Measurements from ENCODE around the gene RHOF.

The RHOF gene

DNA sequence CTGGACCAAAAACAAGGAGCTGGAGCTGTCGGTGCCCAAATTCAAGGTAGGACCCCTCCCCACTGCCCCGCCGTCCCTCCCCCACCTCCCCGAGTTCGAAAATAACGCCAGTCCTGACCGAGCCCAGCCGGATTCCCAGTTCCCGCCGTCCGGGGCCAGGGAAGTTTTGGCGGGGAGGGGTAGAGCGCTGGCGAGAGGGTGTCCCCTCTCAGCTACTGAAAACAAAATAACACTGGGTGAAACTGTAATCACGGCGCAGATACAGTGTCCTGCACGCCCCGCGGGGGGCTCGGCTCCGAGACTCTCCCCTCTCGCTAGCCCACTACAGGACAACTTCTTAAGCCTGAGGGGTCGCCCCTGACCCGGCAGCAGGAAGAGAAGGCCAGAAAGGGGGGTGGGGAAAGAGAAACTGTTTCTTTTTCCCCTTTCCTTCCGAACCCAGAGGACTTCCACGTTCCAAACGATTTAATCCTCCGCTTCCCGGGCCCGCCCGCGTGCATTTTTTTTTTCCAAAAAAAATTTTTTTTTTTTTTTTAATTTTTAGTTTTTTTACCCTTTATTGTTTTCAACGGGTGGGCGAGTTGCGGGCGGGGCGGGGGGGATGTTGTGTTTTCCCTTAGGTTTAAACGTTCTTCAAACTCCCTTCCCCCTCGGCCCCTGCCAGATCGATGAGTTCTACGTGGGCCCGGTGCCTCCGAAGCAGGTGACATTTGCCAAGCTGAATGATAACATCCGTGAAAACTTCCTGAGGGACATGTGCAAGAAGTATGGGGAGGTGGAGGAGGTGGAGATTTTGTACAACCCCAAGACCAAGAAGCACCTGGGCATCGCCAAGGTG lies 11.9 kb upstream of the RHOF start:
- DNase-seq (ENCODE audit: low read depth, low spot score), result peak; percentile 53

DNA sequence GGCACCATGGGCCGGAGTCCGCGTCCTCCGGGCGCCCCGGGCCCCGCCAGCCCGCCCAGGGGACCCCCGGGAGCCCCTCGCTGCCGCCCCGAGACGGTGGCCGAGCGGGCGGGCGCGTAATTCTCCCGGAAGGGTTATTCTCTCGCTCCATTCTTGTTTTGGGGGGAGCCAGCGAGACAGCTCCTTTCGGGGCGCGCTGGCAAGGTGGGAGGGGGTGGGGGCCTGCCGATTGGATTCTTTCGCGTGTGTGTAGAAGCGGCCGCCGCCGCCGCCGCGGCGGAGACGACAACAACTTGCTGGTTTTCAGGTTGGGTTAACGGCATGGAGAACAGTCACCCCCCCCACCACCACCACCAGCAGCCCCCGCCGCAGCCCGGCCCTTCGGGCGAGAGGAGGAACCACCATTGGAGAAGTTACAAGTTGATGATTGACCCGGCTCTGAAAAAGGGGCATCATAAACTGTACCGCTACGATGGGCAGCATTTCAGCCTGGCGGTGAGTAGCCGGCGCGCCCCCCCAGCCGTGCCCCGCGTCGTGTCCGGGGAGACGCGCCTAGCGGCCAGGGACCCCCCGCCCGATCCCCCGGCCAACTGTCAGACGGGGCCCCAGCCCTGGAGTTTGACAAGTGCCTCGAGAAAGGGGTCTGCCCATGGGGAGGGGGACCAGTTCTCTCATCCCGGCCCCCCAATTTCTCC lies 11.1 kb upstream of the RHOF start:
- DNase-seq (ENCODE audit: low read depth, low spot score), result no peak

DNA sequence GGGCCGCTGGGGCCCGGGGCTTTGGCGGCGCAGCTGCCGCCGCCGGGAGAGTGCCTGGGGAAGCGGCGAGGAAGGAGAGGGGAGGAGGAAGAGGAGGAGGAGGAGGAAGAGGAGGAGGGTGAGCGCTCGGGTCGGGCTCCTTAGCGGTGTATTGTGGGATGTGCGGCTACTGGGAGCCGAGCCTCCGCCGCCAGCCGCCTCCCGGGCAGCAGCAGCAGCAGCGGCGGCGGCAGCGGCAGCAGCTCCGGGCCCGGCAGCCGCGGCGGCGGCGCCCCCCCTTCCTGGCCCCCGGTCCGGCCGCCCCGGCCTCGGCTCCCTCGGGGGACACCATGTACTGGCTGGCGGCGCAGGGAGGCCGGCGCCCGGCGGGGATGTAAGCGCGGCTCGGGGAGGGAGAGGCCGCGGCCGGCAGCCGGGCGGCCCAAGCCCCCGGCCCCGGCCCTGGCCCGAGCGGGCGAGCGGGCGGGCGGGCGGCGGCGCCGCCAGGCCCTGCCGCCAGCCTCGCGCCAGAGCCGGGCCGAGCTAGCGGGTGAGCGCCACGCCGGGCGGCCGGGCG lies 10.5 kb upstream of the RHOF start, which contains the start of gene SETD1B:
SETD1B (plus strand) TSS at position 149 of the 556 bp plus-strand sequence. CDS start 729 bp downstream, outside the sequence.
- DNase-seq (ENCODE audit: low read depth, low spot score), result peak; percentile 69

DNA sequence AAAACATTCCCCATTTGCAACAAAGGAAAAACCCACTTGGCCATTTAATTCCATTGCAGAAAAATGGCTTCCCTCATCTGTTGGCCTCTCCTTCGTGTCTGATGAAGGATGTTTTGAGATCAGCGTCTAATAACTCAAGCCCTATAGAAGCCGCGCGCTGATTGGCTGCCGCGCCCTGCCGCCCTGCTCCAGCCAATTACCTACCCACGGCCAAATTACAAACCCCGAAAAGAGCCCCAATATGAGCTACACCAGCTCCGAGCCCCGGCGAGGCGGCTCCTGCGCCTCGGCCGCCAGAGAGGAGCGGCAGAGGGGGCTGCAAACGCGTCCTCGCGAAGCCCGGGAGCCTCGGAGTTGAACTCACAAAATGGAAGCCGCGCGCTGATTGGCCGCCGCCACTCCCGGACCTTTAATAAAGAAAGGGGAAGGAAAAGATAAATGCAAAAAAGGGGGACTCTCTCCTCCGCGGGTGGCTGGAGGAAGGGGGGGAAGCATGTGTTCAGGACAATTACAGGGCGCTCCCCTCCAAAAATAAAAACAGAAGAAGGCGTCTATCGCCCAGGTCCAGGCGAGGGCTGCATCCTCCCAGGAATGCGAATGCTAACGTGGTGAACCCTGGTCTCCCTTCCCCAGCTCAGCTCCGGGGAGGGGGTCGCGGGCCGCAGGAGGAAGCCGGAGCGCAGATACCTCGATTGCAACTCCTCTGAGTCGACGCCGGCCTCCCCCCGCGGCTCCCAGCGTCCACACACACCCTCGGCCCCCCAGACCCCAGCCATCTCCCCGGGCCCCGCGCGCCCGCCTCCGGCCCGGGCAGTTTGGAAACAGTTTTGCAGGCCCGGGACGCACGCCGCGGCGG lies 9.6 kb upstream of the RHOF start:
- peak; percentile 98 for DNase-seq (ENCODE audit: low read depth, low spot score)

DNA sequence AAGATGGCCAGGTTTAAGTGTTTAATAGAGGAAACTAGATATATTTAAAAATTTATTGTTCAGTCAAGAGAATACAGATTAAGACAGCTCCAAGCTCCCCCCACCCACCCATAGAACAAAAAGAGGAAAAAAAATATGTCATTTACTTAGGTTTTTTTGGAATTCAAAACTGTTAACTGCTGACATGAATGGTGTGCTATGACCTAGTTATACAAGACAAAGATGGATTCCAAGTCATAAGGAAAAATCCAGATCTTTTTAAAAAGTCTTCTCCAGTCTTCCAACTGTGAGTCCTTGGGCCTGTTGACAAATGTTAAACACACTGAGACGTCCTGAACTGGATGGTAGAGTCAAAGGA lies 9.0 kb upstream of the RHOF start:
- DNase-seq (ENCODE audit: low read depth, low spot score), result no peak

DNA sequence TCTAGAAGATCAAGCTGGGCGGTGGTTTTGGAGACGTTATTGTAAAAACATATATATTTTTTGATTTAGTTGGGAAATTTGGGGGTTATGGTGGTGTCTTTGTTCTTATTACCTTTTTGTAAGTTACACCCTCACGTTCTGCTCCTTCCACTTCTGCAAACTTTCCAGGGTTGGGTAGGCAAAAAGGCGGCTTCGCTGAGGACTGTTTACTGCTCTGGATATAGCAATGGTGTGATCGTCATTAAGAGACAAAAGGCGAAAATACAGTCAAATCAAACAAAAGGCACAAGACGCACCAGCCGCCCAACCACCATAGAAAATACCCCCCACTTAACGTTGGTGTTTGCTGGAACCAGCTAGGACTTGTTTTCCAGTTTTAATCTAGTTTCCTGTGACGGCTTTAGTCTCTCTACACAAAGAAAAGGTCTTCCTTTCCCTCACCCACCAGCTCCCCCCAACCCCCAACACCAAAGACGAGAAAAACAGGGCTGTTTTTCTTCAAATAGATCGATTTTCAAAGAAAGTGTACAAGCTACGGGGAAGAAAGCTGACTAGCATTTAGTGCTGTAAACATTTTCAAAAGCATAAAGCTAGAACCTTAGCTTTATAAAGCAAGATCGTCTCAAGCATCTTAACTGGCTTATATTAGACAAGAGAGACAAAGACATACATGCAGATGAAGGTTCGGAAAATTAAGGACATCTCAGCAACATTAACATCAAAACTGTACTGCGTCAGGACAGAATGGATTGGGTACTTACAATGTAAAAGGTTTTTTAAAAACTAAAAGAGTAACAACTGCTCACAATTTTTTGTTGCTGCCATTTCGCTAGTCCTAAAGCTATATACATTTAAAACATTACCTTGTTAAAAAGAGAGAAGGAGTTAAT lies 8.4 kb upstream of the RHOF start:
- peak; percentile 74 for DNase-seq (ENCODE audit: low read depth, low spot score)

DNA sequence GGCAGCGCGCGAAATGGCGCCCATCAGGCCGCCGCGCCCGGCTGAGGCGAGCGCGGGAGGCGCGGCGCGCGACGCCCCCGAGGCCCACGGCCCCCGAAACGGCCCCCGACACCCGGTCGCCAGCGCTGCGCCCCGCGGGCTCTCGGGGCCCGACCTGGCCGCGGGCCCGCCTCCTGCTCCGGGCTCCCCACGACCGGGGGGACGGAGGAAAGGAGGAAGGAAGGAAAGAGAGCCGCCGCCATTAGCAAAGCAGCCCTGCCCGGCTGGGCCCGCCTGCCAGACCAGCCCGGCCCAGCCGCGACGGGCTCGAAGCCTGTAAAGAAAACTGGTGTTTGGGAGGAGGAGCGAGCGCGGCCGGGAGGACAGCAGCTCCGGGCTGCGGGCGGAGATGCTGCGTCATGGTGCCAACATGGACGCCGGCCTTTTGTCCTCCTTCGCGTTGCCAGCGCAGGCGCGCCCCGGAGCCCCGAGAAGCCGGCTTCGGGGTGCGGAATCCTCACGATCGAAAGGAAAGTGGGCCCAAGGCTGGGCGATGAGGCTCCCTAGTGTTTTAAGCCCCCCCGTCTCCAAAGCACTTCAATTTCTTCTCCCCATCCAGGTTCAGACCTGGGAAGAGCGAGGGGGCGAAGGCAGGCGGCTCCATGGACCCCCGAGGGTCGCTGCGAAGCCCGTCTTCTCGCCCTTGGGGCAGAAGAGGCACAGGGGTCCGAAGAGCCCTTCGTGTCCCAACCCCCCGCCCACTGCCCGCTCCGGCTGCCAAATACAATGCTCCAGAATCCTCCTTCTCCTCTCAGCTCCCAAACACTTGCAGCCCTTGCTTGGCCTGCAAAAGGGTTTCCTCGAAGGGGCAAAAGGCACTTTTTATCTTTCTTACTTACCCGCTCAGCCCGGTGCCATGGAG lies 7.5 kb upstream of the RHOF start:
- DNase-seq (ENCODE audit: low read depth, low spot score), result peak; percentile 83

DNA sequence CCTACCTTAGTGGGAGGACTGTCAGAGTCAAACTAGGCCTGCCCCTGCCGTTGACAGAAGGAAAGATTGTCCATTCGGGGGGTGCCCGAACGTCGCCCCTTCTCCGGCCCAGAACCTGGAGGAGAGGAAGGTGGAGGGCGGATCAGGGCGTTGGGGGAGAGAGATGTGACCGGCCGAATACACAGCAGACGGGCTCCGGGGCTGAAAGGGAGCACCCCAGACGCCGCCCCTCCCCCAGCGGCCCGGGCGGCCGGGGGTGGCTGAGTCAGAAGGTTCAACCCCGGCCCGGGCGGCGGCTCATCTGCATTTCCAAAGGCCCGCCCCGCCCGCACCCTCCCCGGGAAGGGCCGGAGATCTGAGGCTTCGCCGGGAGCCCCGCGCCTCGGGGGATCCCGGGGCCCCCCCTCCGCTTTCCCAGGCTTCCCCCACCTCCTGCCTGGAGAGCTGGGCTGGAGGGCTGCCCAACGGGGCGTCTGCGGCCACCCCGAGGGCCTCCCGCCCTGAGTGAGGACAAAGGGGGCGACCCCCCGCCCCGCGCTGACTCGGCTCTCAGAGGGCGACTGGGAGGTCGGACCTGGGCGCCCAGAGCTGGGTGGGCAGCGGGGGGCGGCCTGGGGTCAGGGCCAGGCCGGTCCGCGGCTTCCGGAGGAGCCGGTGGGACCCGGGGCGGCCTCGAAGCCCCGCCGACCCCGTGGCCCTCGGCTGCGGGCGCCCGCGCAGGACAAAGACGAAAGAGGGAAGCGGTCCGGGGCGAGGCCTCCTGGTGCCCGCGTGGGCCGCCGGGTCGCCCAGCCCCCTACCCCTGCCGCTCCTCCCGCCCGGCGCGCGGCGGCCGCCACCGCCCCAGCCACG lies 6.6 kb upstream of the RHOF start:
- DNase-seq (ENCODE audit: low read depth, low spot score), result peak; percentile 94

DNA sequence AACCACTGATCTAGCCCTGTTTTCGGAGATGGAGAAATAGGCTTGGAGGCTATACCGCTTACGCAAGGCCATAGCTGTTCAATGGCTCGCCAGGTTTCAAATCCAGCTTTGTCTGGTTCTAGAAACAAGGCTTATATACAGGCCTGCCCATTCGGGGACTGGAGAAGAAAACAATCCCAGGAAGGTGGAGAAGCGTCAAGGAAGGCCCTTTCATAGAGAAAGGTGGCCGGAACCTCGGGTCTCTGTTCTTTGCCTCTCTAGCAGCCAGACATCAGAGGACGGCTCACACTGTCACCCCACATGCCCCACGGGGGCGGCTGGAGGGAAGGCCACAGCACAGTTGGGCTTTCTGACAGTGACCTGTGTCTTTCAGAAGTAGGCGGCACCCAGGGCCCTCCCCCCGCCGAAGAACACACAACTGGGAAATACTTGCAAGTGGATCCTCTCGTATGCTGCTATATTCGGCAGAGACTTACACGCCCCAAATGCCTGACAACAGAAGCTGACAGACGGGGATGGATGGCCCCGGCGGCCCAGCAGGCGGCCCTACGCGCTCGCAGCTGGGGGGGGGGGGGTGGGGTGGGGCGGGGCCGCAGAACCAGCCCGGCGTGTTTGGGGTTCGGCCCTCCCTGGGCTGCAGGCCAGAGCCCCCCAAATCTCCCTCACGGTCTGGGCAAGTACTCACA lies 5.8 kb upstream of the RHOF start:
- peak; percentile 87 for DNase-seq (ENCODE audit: low read depth, low spot score)

DNA sequence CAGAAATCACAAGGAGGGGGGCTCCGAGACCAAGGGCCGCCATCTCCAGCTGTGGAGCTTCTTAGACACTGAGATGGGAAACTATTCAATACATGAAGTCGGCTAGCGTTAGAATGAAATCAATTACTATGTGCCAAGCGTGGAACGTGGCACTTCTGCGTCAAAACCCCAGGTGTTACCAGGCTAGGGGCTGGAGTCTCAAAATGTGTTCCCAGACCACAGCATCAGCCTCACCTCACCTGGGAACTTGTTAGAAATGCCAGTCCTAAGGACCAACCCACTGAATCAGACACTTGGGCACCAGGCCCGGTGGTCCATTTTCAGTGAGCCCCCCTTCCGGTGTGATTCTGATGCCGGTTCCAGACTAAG lies 5.3 kb upstream of the RHOF start:
- peak; percentile 63 for DNase-seq (ENCODE audit: low read depth, low spot score)

DNA sequence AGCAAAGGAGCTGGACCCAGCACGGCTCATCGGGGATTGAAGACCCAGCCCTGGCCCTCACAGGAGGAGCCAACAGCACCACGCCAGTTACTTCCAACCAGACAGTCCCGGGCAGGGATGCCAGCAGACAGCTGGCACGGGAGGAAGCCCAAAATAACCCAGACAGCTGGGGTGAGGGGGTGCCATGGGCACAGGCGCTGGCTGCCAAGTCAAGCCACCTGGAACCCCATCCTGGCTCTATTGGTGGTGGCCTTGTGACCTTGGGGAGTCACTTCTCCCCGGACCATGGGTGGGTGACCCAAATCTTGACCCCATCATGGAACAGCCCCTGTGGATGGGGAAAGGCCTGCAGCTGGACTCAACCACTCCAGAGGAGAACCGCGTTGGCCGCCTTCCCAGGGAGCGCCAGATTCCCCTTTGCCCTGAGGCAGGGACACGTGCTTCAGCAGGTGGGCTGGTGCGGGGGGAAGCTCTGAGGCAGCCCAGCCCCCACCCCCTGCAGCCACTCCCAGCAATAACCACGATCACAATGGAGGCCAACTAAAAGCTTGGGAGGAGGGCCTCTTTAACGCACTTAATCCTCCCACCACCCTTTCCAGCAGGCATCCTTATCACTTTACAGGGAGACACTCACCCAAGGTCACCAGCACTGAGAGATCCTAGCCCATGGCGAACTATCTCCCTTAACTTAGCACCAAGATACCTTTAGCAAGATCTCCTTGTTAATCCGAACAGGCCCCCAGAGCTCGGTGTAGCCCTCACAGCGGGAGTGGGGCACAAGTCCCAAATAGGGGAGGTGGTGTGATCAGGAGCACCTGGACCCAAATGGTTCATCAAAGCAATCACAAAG lies 4.7 kb upstream of the RHOF start:
- peak; percentile 95 for DNase-seq (ENCODE audit: low read depth, low spot score)

DNA sequence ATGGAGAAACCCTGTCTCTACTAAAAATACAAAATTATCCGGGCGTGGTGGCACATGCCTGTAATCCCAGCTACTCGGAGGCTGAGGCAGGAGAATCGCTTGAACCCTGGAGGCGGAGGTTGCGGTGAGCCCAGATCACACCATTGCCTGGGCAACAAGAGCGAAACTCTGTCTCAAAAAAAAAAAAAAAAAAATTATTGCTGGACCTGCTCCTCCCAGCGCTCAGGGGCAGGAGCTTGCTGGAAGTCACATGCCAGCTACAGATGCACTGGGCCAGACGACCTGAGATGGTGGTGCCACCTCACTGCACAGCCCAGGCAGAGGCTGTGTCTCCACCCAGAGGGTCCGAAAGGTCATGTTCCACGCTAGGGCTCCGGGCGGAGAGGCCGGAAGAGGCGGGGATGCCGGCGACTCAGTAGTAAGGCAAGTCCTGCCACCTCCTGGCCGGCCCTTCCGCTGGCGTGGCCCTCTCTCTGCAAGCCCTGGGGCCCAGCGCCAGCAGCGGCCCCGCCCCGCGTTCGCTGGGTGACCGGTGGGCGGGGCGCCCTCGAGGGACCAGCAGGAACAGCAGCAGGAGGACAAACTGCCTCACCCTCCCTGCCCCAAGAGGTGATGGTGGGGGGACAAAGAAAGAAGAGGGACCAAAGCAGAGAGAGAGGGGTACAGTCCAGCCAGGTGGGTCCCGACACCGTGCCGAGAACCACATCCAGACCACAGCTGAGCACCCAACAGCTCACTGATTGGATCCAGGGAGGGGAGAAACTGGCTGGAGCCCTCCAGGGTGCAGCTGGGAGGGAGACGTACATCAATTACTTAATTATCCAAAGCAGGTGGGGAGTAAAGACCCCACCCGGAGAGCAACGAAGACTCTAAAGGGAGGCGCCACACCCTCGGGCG lies 3.6 kb upstream of the RHOF start:
- peak; percentile 95 for DNase-seq (ENCODE audit: low read depth, low spot score)

DNA sequence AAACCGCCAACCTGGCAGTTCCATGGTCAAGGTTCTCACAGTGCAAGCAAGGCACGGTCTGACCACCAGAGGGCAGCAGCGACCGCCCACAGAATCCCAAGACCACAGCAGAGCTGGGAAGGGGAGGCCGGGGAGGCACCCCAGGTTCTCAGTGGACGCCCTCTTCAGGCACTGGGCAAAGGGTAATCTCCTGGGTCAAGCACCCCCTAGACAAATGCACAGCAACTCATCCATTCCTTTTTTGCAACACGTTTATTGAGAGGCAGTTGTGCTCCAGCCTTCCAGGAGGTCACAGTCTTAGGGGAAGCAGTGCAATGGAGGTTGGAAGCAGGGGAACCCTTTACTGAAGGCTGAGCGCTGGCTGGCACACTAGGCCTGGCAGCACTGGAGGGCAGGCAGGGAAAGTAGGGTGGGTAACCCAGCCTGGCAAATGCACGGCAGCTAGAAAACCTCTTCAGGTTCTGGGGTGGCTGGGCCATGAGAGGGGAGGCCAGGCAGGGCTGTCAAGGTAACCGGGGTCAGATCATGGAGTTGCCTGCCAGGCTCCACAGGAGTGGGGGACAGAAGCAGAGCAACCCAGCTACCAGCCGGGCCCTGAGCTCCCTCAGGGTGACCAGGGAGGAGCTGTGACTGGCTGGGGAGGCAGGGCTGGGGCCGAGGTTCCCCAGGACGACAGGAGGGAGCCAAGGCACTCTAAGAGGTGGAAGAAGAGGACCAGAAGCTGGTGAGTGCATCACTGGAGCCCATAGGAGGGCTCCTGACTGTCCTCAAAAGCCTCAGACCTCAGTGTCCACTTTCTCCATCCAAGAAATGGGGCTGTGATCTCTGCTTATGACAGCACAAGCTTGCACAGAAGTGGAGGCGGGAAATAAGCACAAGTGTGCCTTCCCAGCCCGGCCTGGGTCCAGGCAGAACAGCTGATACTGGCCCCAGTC lies 1.8 kb upstream of the RHOF start:
- peak; percentile 92 for DNase-seq (ENCODE audit: low read depth, low spot score)

DNA sequence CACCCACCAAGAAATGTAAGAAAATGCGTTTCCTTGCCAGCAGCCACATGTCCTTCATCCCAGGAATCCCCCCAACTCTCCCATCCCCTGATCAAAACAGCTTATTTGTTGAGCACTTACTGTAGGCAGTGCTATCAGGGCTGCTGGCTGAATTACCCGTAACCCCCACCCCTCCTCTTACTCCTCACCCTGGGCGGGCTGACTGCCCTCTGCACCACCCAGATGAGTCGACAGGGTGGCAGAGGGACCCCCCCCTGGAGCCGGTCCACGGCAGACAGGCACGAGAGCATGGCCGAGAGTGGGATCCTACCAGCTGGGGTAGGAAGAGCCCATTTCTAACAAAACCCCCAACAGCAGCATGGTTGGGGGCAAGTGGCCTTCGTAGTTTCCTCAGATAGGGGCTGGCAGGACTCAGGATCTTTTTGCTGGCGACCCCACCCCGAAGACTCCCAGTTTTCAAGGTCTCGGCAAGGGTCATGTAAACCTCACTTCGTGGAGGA lies 1.1 kb upstream of the RHOF start:
- DNase-seq (ENCODE audit: low read depth, low spot score), result no peak

Data from ELF-1 (cell line).